Rectal smooth muscle tissue (tissue), 1 donor: ENCODE data around the gene GNG7.
"Not testable (repeated sequence)": the region's sequence is repeated elsewhere in the genome, so short reads cannot be mapped to it uniquely, and the experiment has no call there.

Experiments used
- H3K27ac ChIP-seq: one replicate; pipeline ENCODE4 v1.7.0; 2013; ENCODE audit warnings: low read depth, low read length, inconsistent platforms
- H3K27me3 ChIP-seq: one replicate; pipeline ENCODE4 v1.7.0; 2013; ENCODE audit warnings: low read length; ENCODE audit not compliant: control insufficient read depth, insufficient read depth
- H3K36me3 ChIP-seq: one replicate; pipeline ENCODE4 v1.7.0; 2013; ENCODE audit warnings: low read length; ENCODE audit not compliant: control insufficient read depth, insufficient read depth
- H3K4me1 ChIP-seq: one replicate; pipeline ENCODE4 v1.7.0; 2013; ENCODE audit warnings: low read length; ENCODE audit not compliant: control insufficient read depth, insufficient read depth
- H3K4me3 ChIP-seq: one replicate; pipeline ENCODE4 v1.7.0; 2013; ENCODE audit warnings: low read length
- H3K9ac ChIP-seq: one replicate; pipeline ENCODE4 v1.7.0; 2013; ENCODE audit warnings: low read length

Gene GNG7

DNA sequence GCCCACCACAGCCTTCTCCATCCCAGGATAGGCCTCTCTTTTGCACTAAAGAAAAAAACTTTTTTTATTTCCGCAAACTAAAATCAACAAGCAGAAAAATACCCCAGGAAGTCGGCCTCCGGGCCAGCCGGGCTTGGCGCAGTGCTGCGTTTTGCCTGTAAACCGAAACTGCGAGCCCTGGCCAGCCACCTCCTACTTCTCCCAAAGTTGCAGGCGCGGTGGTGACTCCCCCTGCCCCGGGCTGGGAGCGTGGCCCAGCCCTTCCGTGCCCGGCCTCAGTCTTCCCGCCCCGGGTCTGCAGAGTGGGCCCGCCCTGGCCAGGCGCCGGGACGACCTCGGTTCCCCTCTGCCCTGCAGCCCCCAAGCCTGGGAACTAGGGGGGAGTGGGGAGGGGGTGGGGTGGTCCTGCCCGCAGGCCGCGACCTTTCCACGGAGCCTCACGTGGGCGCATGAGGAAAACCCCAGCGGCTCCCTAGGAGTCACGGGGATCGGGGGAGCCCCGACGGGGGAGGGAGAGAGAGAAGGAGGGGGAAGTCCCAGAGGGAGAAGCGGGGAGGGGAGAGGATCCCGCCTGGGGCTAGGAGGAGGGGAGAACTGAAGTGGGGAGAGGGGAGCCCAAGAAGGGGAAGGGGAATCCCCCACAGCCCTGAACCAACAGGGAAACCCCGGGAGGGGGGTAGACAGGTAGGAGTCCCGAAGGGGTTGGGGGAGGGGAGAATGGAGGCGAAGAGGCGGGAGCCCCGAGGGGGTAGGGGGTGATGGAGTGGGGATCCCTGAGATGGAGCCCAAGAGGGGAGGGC lies 223.5 kb downstream of the GNG7 start:
- Histone ChIP-seq H3K27me3 (no peaks in the 10 kb centered on the region), H3K4me1 (peaks cover 5% of the 10 kb centered on the region), H3K27ac (peak overlapping the region; percentile 98), H3K9ac (no peak overlapping the region), H3K4me3 (peak overlapping the region; percentile 100), H3K36me3 (no peaks in the 10 kb centered on the region)

DNA sequence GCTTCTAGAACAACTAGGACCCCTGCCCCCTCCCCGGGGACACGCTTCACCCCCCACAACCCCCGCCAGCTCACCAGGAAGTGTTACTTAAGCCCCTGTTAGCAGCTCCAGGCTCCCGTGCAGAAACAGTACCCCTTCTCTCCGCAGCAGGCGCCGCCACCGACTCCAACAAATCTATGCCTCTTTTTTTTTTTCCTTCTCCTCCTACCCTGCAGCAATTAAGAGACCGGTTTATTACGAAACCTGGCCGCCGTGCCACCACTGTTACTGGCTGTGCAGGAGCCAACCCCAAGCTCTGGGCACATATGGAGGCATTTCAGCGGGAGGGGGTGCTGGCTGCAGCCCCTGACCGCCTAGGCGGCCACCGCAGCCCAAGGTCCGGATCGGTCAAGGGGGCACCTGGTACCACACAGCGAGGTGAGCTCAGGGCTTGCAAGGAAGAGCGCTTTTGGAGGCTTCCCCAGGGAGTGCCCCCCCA lies 224.2 kb downstream of the GNG7 start:
- Histone ChIP-seq H3K4me1 (peaks cover 5% of the 10 kb centered on the region), H3K27ac (peak overlapping the region; percentile 98), H3K4me3 (peak overlapping the region; percentile 100), H3K36me3 (no peaks in the 10 kb centered on the region), H3K9ac (no peak overlapping the region), H3K27me3 (no peaks in the 10 kb centered on the region)

DNA sequence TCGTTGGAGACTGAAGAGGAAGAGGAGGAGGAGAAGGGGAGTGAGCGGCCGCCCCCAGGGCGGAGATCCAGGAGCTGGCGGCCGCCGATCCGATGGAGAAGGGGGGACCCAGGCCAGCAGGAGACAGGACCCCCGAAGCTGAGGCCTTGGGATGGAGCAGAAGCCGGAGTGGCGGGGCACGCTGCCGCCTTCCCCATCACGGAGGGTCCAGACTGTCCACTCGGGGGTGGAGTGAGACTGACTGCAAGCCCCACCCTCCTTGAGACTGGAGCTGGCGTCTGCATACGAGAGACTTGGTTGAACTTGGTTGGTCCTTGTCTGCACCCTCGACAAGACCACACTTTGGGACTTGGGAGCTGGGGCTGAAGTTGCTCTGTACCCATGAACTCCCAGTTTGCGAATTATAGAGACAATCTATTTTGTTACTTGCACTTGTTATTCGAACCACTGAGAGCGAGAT lies 224.7 kb downstream of the GNG7 start:
- Histone ChIP-seq H3K27ac (peak overlapping the region; percentile 98), H3K36me3 (no peaks in the 10 kb centered on the region), H3K4me1 (peaks cover 5% of the 10 kb centered on the region), H3K4me3 (peak overlapping the region; percentile 100), H3K9ac (peak overlapping the region; percentile 41), H3K27me3 (no peaks in the 10 kb centered on the region)

DNA sequence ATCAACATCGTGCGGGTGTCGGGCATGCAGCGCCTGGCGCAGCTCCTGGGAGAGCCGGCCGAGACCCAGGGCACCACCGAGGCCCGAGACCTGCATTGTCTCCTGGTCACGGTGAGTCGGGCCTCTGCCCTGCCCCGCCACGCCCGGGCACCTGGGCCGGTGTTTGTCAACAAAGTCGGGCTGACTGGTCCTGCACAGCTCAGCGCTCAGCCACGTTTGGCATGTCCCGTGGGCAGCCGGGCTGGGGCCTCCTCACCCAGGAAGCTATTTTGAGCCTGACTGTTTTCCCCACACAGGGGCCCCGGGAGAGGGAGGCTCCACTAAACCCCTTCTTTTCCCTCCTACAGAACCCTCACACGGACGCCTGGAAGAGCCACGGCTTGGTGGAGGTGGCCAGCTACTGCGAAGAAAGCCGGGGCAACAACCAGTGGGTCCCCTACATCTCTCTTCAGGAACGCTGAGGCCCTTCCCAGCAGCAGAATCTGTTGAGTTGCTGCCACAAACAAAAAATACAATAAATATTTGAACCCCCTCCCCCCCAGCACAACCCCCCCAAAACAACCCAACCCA lies 225.3 kb downstream of the GNG7 start:
- H3K36me3 ChIP-seq, result no peaks in the 10 kb centered on the region
- H3K27me3 ChIP-seq, result no peaks in the 10 kb centered on the region
- peak overlapping the region; percentile 100 for H3K4me3 ChIP-seq
- peak overlapping the region; percentile 89 for H3K9ac ChIP-seq
- H3K27ac ChIP-seq, result peak overlapping the region; percentile 98
- peaks cover 5% of the 10 kb centered on the region for H3K4me1 ChIP-seq

DNA sequence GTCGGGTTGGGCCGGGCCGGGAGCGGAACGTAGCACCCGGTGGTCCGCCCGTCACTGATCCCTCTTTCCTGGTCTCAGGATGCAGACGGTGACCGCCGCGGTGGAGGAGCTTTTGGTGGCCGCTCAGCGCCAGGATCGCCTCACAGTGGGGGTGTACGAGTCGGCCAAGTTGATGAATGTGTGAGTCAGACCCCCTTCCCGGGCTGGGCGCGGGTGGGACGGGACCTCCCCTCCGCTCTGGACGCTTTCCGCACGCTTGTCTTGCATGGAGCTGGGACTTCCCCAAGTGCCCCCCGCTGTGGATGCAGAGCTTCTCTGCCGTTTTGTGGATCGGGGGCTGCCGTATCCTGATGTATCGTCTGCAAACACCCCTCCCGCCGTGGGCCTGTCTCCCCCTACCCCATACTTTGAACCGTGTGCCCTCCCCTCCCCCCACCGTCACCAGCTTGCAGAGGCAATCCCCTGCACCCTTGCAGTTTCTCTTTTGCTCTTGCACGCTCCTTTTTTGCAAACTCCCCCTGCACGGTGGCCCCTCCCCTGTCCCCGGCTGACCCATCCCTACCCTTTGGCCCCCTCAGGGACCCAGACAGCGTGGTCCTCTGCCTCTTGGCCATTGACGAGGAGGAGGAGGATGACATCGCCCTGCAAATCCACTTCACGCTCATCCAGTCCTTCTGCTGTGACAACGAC lies 225.9 kb downstream of the GNG7 start:
- peak overlapping the region; percentile 98 for H3K27ac ChIP-seq
- peak overlapping the region; percentile 89 for H3K9ac ChIP-seq
- no peaks in the 10 kb centered on the region for H3K27me3 ChIP-seq
- peak overlapping the region; percentile 100 for H3K4me3 ChIP-seq
- H3K4me1 ChIP-seq, result peaks cover 5% of the 10 kb centered on the region
- no peaks in the 10 kb centered on the region for H3K36me3 ChIP-seq

DNA sequence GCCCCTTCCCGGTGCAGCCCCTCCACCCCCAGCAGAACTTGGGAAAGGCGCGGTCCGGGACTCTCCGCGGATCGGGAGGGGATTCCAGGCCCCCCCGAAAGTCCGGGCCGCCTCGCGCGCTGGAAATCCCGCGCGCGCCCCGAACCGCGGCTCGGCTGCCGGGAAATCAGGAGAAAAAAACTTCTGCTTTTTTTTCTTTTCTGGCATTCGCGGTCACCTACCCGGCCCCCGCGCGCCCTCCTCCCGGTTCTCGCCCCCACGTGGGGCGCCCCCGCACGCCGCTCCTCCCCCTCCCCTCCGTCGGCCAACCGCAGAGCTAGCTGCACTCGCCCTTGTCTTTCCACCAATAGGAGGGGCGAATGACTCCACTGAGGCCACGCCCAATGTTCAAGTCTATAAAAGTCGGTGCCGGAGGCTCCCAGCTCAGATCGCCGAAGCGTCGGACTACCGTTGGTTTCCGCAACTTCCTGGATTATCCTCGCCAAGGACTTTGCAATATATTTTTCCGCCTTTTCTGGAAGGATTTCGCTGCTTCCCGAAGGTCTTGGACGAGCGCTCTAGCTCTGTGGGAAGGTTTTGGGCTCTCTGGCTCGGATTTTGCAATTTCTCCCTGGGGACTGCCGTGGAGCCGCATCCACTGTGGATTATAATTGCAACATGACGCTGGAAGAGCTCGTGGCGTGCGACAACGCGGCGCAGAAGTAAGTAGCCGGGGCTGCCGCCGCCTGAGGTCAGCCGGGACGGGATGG lies 226.6 kb downstream of the GNG7 start, which contains the start of gene GADD45B:
GADD45B (plus strand) TSS at position 426 of the 749 bp plus-strand sequence; CDS start at position 658, 232 bp downstream.
- peak within 1 kb of the TSS; percentile 89 for H3K9ac ChIP-seq
- peak within 1 kb of the TSS; percentile 98 for H3K27ac ChIP-seq
- no peaks in the 10 kb centered on the region for H3K36me3 ChIP-seq
- peak within 1 kb of the TSS; percentile 100 for H3K4me3 ChIP-seq
- H3K4me1 ChIP-seq, result peaks cover 5% of the 10 kb centered on the region
- H3K27me3 ChIP-seq, result no peaks in the 10 kb centered on the region

DNA sequence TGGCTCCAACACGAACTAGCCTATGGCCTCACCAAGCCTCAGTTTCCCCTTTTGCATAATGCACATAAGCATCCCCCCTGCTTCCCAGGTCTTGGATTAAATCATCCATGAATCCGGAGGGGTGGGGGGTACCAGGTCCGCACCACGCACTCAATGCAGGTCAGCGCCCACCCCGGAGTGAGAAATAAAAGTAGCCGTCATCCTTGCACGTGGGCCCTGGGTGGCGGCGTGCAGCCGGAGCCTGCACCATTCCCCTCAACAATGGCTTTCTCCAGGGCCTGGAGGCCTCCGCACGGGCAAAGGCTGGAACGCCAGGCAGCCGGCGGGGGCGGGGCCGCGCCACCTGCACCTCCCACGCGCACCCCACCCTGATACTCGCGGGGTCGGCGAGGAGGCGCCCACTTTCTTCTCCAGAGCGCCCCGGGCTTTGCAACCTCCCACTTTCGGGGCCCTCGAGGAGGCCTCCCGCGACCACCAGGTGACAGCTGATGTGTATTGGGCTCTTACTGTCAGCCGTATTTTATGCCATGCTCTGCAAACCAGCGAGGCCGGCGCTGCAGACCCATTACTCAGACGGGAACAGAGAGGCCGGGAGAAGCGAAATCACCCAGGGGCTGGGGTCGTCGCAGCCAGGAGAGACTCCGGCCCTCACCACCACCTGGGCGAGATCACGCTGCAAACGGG lies 227.3 kb downstream of the GNG7 start:
- H3K4me1 ChIP-seq, result peaks cover 5% of the 10 kb centered on the region
- H3K4me3 ChIP-seq, result peak overlapping the region; percentile 100
- no peaks in the 10 kb centered on the region for H3K27me3 ChIP-seq
- H3K9ac ChIP-seq, result no peak overlapping the region
- peak overlapping the region; percentile 95 for H3K27ac ChIP-seq
- H3K36me3 ChIP-seq, result no peaks in the 10 kb centered on the region

DNA sequence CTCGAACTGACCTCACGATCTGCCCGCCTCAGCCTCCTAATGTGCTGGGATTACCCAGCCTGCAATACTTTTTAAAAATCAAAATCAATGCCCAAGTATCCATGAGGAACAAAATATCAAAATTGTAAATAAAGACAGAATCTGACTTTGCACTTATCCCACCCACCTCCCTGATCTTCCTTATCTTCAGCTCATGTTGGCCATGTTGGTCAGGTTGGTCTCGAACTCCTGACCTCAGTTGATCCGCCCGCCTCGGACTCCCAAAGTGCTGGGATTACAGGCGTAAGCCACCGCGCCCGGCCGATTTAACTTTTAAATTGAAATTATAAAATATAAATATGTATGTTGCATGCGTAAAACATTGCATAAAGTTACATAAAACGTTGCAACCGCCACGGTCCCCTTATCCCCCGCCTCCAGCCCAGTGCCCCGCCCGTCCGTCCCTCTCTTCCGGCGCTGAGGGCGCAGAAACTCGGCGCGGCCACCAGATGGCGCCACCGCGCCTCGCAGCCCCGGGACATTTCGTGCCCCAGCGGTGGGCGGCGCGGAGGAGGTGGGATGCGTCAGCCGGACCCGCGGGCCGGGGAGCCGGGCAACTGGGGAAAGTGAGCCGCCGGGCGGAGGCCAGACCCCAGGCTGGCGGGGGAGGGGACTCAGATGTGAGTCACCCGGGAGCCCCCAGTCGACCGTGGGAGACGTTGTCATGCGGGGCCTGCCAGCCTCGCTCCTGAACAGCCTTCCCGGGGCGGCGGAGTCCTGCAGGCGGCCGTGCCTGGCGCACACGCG lies 228.1 kb downstream of the GNG7 start:
- H3K27ac ChIP-seq, result peak overlapping the region; percentile 95

DNA sequence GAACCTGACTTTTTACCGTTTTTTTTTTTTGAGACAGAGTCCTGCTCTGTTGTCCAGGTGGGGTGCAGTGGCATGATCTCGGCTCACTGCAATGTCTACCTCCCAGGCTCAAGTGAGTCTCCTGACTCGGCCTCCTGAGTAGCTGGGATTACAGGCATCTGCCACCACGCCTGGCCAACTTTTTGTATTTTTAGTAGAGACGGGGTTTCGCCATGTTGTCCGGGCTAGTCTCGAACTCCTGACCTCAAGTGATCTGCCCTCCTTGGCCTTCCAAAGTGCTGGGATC lies 232.6 kb downstream of the GNG7 start:
- not testable (repeated sequence) for H3K4me3 ChIP-seq, H3K27ac ChIP-seq, H3K27me3 ChIP-seq, H3K36me3 ChIP-seq, H3K4me1 ChIP-seq, H3K9ac ChIP-seq

More for the DNA sequence above, 228.1 kb downstream of the GNG7 start:
- Histone ChIP-seq H3K4me3 (peak overlapping the region; percentile 100), H3K27me3 (no peaks in the 10 kb centered on the region), H3K36me3 (no peaks in the 10 kb centered on the region), H3K9ac (no peak overlapping the region), H3K4me1 (peaks cover 5% of the 10 kb centered on the region)

DNA sequence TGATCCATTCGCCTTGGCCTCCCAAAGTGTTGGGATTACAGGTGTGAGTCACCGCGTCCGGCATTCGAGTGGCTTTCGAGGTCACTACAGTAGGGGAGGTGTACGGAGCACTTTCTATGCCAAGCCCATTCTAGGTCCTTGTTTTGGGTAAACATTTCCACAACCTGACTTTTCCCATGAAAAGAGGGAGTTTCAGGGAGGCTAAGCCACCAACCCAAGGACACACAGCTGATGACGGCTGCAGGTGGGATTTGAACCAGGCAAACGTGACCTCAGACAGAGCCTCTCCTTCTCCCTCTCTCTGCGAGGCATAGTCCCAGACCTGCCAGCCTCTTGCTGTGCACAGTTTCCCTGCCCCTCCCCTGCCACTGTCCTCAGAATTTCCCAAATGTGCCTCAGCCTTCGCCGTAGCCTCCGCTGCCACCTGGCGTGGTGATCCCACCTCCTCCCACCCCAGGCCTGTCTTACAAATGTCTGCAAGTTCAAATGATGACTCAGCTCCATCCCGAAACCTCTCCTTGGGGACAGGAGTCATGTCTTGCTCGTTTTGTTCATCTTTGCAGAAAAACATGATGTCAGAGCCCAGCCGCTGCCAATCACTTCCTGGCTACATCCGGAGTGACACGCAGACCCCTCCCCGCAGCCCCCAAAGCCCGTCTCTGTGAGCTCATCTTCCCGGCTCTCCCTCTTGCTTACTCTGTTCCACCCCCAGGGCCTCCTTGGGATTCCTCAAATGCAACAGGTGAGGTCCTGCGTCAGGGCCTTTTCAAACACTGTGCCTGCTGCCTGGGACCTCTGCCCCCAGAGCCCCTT lies 233.2 kb downstream of the GNG7 start:
- no peak overlapping the region for H3K27ac ChIP-seq
- H3K27me3 ChIP-seq, result no peaks in the 10 kb centered on the region
- H3K4me3 ChIP-seq, result no peak overlapping the region
- no peaks in the 10 kb centered on the region for H3K4me1 ChIP-seq
- no peak overlapping the region for H3K9ac ChIP-seq
- H3K36me3 ChIP-seq, result no peaks in the 10 kb centered on the region
